Loucy (cell line): ENCODE results near the gene ANK3.
"Not testable (repeated sequence)": the region's sequence is repeated elsewhere in the genome, so short reads cannot be mapped to it uniquely, and the experiment has no call there.

ENCODE experiments used
- EZH2phosphoT487 ChIP-seq: fragments of 200-600 bp; IDR thresholded peaks from 2 replicates; pipeline ENCODE4 v1.6.1; 2018; ENCODE audit warnings: antibody characterized with exemption, mild to moderate bottlenecking, moderate library complexity, borderline replicate concordance
- TF ChIP-seq, protein P1 (sequence below): fragments of 200-600 bp; sonication (generic); conservative IDR thresholded peaks from 2 replicates; pipeline ENCODE4 v1.5.1; 2014; ENCODE audit warnings: mild to moderate bottlenecking, antibody characterized with exemption, low read length

DNA sequence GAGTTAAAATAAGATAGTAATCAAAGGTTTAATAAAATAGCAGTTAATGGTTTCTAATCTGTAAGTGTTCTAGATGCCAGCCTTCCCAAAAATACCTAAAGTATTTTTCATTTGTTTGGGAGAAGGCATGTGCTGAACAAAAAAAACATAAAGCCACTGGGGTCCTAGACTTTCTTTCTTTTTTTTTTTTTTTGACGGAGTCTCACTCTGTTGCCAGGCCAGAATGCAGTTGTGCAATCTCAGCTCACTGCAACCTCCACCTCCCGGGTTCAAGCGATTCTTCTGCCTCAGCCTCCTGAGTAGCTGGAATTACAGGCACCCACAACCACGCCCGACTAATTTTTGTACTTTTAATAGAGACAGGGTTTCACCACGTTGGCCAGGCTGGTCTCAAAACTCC lies 97.1 kb downstream of the ANK3 start:
- TF ChIP-seq, protein P1, sequence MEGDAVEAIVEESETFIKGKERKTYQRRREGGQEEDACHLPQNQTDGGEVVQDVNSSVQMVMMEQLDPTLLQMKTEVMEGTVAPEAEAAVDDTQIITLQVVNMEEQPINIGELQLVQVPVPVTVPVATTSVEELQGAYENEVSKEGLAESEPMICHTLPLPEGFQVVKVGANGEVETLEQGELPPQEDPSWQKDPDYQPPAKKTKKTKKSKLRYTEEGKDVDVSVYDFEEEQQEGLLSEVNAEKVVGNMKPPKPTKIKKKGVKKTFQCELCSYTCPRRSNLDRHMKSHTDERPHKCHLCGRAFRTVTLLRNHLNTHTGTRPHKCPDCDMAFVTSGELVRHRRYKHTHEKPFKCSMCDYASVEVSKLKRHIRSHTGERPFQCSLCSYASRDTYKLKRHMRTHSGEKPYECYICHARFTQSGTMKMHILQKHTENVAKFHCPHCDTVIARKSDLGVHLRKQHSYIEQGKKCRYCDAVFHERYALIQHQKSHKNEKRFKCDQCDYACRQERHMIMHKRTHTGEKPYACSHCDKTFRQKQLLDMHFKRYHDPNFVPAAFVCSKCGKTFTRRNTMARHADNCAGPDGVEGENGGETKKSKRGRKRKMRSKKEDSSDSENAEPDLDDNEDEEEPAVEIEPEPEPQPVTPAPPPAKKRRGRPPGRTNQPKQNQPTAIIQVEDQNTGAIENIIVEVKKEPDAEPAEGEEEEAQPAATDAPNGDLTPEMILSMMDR = not testable (repeated sequence)
- TF ChIP-seq EZH2phosphoT487 = not testable (repeated sequence)
